ENCODE results near the gene LY6G6F.

GRCh38 chr6:31744422-31744821 is 37.8 kb downstream of the LY6G6F start:
- TF ChIP-seq EP300 (IDR thresholded peaks at IDR 0.05) (no peak), CTCF (IDR thresholded peaks at IDR 0.05) (no peak), POLR2A (IDR thresholded peaks at IDR 0.05) (no peak)

All from ovary (tissue), 3 donors.